Right hindlimb (tissue), 1 donor: ENCODE data around the gene MRPL20.

Experiments used
- DNase-seq: peaks from one replicate; pipeline ENCODE4 v3.0.0-alpha.2; 2018

Gene MRPL20

GRCh38 chr1:1359664-1360468, 47.2 kb downstream of the MRPL20 start:
- peak; percentile 89 for DNase-seq

DNA sequence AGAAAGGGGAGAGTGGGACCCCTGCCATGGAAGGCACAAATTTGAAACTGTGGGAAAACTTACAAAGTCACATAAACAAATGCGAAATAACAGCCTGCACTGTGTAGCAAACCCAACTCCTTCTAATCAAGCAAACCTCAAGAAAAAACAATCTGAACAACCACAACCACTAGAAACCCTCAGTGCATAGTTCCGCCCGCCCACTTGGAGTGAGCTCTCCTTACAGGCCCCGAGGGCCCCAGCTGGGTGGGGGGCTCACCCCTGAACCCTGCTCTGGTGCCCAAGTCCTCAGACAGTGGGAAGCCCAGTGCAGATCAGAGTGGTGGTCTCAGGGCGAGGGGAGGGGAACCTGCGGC, 47.8 kb downstream of the MRPL20 start:
- peak; percentile 81 for DNase-seq

GRCh38 chr1:1358433-1359271, 48.4 kb downstream of the MRPL20 start, which contains the start of gene MXRA8:
TSS of gene MXRA8 (minus strand) at chr1:1358555. CDS start at chr1:1358504, 51 bp downstream.
- DNase-seq: peak; percentile 95

GRCh38 chr1:1357871-1358432, 49.1 kb downstream of the MRPL20 start:
- DNase-seq: no peak

DNA sequence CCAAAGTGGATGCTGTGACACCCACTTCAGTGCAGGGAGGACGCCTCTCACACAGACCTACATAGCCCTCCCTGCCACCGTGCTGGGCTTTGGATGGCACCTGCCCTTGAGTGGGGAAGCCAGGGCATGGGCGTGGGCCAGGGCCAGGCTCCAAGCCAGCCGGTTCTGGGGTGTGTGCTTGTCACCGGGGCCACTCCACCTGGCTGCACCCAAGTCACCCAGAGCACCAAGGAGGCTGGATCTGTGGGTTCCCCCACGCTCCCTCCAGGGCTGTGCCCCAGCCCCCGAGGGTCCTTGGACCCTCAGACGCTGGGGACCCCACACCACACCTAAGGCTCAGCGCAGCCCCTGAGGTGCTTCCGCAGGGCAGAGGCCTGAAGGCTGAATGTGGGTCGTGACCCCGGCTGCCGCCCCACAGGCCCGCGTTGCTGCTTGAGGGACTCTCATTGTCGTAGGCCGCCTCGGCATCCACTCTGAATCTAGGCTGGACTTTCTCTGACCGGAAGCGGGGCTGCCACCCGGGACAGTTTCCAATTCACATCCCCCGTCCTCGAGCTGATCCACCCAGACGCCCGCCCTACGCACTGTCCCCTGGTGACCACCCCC, 50.2 kb downstream of the MRPL20 start:
- DNase-seq: peak; percentile 37

- peak; percentile 42 for DNase-seq
Observed at GRCh38 chr1:1356166-1356795, 50.8 kb downstream of the MRPL20 start.

GRCh38 chr1:1355416-1355815, 51.7 kb downstream of the MRPL20 start:
- peak; percentile 57 for DNase-seq

DNA sequence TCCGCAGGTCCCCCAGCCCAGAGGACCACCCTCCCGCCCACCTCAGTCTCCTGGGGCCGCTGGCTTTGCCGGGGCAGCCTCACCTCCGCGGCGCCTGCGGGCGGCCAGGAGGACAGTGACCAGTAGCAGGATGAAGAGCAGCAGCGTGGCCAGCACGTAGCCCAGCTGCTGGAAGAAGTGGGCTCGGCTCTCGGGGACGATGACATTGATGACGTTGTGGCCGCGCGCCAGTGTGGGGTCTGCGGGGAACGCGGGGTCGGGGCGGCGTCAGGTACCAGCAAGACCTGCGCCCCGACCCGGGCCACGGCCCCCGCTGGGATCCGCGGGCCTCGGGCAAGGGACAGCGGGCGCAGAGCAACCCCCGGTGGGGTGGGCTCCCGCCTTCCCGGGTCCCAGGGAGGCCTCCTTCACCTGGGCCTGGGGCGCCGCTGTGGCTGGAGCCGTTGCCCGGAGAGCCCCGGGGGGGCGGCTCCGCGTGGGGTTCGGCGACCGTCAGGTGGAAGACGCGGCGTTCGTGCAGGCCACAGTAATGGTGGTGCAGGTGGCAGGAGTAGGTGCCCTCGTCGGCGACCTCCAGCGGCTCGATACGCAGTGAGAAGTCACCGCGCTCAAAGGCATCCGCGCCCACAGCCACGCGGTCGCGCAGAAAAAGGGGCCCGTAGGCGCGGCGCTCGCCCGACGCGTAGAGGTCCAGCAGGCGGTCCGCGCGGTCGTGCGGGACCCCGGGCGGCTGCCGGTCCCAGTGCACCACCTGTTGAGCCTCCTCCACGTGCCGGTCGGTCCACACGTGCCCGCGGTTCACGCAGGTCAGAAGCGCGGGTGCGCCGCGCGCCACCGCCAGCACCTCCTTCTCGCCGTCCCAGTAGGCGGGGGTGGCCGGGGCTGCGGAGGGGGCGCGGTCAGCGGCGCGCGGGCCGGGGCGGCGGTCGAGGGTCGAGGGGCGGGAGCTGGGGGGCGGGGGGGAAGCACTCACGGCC, 52.5 kb downstream of the MRPL20 start:
- no peak for DNase-seq

DNA sequence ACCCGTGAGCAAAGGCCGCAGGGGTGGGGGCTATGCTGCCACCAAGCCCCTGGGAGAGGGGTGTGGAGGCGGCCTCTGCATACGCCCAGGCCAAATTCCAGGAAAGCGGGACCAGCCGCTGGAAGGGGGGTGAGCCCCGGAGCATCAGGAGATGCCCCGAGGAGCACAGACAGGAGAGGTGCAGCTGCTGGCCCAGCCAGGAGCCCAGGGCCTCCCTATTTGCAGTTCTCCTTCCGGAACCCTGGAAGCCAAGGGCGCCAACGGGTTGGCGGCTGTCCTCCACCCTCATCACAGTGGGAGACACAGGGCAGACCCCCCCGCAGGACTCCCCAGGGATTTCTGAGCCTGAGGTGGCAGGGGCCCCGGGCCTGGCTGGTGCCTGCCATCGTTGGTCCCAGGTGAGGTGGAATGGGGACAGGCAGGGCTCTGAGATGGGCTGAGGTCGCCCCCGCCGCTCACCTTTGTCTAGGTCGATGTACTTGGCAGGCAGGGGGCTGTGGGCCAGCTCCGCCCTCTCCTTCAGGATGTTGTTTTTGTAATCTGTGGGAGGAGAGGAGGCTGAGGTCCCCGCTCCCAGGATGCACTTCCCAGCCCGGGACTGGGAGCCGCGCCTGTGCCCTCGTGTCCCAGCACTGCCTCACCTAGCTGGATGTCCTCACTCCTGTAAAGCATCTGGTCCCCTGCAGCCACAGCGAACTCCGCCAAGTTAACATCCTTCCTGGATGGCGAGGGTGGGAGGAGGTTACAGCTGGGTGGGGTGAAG, 53.5 kb downstream of the MRPL20 start:
- no peak for DNase-seq

- DNase-seq: no peak
Observed at GRCh38 chr1:1352786-1353388, 54.2 kb downstream of the MRPL20 start.
